Urinary bladder (tissue), 4 donors: ENCODE measurements around the gene SRGAP1. TPM values are rescaled to one million over a fixed set of nuclear protein-coding genes. Genes with fewer than 3 reads are reported as not detected.

Experiments used
- DNase-seq: peaks from one replicate; pipeline ENCODE4 v3.0.0-alpha.2; 2015; ENCODE audit errors: extremely low spot score
- H3K27ac ChIP-seq: one replicate; pipeline ENCODE4 v1.5.1; 2013; ENCODE audit warnings: low read depth, mild to moderate bottlenecking, moderate library complexity
- H3K36me3 ChIP-seq: one replicate; pipeline ENCODE4 v1.6.1; 2013; ENCODE audit warnings: mild to moderate bottlenecking, moderate library complexity; ENCODE audit not compliant: insufficient read depth
- H3K4me1 ChIP-seq: one replicate; pipeline ENCODE4 v1.6.1; 2013; ENCODE audit warnings: mild to moderate bottlenecking, moderate library complexity; ENCODE audit not compliant: insufficient read depth
- H3K4me3 ChIP-seq: one replicate; pipeline ENCODE4 v1.5.1; 2013; ENCODE audit warnings: low read depth, low read length
- WGBS: extraction: QIAGEN DNeasy Blood & Tissue Kit; methylation state at CpG from one replicate; pipeline ENCODE4 v1.1.7; 2013; 5-methylcytosine and 5-hydroxymethylcytosine counted together
- polyA plus RNA-seq: library from polyadenylated mRNA; stranded (reverse); fragments of 200-250 nt; gene quantifications from one replicate; pipeline ENCODE4 v1.2.3, GENCODE V29; 2013
- total RNA-seq: library from RNA; depleted of rRNA; stranded (reverse); fragments of >200 nt; gene quantifications from one replicate; pipeline ENCODE4 v1.2.3, GENCODE V29; 2014
- donor health status: healthy with polysubstance abuse.
- donor health status: healthy.

Gene SRGAP1
- total and polyA plus RNA-seq, 2 donors: 1.9 to 18.0 TPM

DNA sequence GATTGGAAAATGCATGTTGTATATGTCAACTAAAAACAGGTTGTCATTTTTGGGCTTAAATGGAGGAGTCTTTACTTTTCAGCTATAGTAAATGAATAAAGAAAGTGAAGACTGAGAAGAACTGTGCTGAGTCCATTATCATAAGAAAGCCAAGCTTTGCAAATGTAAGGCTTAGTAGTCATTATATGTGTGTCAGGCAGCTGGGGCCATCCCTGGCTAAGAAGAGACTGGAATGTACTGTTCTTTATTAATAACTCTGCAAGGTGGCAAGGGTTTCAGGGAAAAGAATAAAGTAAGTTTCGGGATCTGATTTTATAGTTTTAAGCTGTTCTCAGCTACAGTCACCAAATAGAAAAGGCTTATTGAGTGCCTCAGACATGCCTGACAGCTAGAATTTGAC, 48.7 kb downstream of the SRGAP1 start:
- Histone ChIP-seq H3K4me1 (no peaks in the 10 kb centered on the region), H3K36me3 (no peaks in the 10 kb centered on the region), H3K27ac (no peak overlapping the region), H3K4me3 (no peak overlapping the region)
- WGBS: 95% methylated on average over 1 of the region's 1 CpG
- no peak for DNase-seq

DNA sequence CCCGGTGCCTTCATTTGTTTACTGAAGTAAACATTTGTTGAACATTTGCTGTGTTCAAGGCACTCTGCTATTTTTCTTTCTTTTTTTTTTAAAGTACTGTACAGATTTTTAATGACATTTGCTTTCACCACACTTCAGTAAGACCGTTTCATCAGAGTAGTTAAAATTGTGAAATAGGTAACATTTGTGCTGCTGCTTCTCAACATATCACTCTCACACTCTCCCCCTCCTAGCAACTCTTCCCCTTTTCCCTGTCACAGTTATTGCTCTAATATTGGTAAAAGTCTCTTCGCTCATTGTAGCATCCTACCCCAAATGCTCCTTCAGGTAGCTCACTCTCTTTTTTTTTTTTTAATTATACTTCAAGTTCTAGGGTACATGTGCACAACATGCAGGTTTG, 49.6 kb downstream of the SRGAP1 start:
- WGBS: 73% methylated on average over 3 of the region's 3 CpGs
- no peaks in the 10 kb centered on the region for H3K36me3 ChIP-seq
- no peak overlapping the region for H3K4me3 ChIP-seq
- H3K4me1 ChIP-seq: no peaks in the 10 kb centered on the region
- DNase-seq: no peak
- H3K27ac ChIP-seq: no peak overlapping the region

DNA sequence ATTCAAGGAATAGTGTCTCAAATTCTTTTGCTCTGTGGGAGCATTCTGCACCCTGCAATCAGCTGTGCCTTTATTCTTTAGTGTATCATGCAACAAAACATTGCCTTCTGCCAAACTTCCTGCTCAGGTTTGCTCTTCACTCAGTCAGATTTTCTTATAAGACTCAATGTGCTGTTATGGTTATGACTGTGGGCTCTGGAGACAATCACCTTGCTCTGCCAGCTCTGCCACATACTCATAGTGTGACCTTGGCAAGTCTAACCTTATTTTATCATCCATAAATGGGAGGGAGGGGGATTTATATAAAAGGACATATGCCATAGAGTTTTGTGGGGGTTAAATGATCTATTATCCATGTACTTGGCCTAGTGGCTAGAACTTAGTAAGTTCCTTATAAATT, 51.3 kb downstream of the SRGAP1 start:
- no peaks in the 10 kb centered on the region for H3K4me1 ChIP-seq
- no peak for DNase-seq
- no peaks in the 10 kb centered on the region for H3K36me3 ChIP-seq
- H3K4me3 ChIP-seq: no peak overlapping the region
- no peak overlapping the region for H3K27ac ChIP-seq

DNA sequence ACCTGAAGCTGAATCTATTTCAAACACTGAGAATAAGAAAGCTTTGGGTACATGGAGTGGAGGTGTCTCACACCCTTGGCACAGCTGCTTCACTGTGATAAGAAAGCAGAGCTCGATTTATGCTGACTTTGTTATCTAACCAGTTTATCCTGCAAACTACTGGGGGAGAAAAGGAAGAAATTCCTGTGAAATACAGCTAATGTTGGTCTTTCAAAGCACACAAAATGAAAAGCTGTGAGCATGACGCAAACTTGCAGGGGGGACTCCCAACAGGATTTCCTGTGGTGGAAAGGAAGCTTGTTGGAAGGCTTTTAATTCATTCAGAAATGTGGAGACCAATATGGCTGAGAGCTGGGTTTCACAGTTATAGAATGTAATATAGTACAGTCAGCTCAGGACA, 53.4 kb downstream of the SRGAP1 start:
- DNase-seq: no peak
- H3K4me1 ChIP-seq: no peaks in the 10 kb centered on the region
- 39% methylated on average over 2 of the region's 2 CpGs for WGBS
- no peak overlapping the region for H3K4me3 ChIP-seq
- H3K36me3 ChIP-seq: no peaks in the 10 kb centered on the region
- H3K27ac ChIP-seq: no peak overlapping the region

DNA sequence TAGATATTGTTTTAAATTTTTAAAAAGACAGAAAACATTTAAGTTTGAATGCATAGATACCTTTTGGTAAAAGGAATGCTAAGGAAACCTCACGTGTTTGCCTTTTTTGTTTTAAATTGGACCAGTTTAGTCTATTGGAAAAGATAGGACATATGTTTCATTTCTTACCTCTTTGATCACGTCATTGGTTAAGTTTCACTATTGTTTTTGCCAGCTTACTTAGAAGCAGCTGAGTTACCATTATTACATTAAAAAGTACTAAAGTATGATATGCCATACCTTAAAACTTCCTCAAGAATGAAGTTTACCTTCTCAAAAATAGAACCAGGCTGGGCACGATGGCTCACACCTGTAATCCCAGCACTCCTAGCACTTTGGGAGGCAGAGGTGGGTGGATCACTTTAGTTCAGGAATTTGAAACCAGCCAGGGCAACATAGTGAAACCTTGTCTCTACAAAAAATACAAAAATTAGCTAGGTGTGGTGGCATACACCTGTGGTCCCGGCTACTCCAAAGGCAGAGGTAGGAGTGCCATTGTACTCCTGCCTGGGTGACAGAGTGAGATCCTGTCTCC, 54.4 kb downstream of the SRGAP1 start:
- no peaks in the 10 kb centered on the region for H3K4me1 ChIP-seq
- H3K4me3 ChIP-seq: no peak overlapping the region
- no peak for DNase-seq
- no peak overlapping the region for H3K27ac ChIP-seq
- WGBS: 89% methylated on average over 4 of the region's 4 CpGs
- H3K36me3 ChIP-seq: no peaks in the 10 kb centered on the region

DNA sequence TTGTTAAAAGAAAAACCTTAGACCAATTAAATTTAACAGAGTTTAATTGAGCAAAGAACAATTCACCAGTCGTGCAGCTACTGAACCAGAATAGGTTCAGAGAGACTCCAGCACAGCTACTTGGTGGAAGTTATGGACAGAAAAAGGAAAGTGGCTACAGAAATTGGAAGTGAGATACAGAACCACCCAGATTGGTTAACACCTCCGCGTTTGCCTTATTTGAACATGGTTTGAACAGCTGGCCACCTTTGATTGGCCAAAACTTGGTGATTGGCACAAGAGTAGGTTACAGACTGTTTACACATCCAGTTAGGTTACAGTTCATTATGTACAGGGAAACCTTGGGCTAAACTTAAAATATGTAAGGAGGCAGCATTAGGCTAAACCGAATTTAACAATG, 54.9 kb downstream of the SRGAP1 start:
- 90% methylated on average over 4 of the region's 4 CpGs for WGBS
- Histone ChIP-seq H3K27ac (no peak overlapping the region), H3K4me1 (no peaks in the 10 kb centered on the region), H3K4me3 (no peak overlapping the region), H3K36me3 (no peaks in the 10 kb centered on the region)
- no peak for DNase-seq

DNA sequence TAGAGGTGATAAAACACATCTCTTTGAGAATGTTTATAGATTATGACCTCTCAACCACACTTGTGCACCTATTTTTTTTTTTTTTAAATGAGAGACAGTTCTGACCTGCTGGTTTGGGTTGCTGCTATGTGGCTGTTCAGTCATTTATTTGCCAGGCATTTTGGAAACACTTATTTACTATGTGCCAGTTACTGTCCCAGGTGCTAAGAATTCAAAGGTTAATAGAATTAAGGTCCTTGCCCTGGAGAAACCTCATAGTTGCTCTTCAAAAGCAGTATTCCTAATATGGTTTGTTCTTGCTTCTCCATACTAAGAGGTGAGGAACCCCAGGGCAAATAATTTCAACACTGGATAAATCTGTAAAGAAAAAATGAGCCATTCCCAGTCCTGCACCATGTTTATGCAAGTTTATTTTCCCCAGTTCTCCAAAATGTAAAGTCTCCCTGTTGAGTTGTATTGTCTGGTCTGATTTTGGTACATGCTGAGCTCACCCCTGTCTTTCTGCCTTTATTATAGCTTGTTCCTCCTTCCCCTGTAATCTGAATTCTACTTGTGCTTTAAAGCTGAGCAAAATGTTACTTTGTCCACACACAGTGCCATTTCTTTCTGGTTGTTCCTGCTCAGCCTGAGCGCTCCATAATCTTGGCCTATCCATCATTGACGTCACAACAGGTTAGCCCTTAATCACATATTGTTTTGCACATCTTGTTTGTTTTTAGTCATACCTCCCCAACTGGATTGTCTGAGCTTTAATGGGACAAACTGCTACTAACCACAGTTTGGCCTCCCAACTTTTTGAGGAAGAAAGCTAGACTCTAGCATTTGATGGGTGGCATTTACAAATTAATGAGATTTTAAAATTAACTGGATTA, 56.7 kb downstream of the SRGAP1 start:
- no peak for DNase-seq
- H3K4me1 ChIP-seq: no peaks in the 10 kb centered on the region
- no peaks in the 10 kb centered on the region for H3K36me3 ChIP-seq
- WGBS: 88% methylated on average over 2 of the region's 2 CpGs
- no peak overlapping the region for H3K27ac ChIP-seq
- H3K4me3 ChIP-seq: no peak overlapping the region

DNA sequence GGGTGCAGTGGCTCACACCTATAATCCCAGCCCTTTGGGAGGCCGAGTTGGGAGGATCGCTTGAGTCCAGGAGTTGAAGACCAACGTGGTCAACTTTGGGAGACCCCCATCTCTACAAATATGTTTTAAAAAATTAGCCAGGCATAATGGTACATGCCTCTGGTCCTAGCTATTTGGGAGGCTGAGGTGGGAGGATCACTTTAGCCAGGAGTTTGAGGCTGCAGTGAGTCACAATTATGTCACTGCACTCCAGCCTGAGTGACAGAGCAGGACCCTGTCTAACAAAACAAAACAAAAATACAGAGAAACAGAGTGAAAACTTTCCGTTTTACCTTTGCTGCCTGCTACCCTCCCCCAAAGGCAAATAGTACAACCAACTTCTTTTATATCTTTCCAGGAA, 60.2 kb downstream of the SRGAP1 start:
- 92% methylated on average over 4 of the region's 4 CpGs for WGBS
- H3K4me3 ChIP-seq: no peak overlapping the region

DNA sequence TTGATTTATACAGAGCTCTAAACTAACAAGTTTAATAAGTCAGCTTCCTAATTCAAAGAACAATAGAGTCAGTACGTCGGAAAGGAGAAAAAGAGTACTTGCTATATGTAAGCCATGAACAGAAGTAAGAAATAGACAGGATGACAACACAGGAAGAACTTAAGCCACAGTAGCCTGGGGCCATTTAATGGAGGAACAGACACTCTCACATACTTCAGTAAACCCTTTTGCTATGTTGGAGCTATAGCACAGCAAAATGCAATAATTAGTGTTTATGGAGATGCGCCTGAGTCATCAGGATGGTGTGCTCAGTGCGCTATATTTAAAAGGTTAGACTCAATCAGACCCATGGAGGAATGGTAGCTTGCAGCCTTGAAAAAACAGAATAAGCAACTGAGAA, 61.0 kb downstream of the SRGAP1 start:
- Histone ChIP-seq H3K36me3 (no peaks in the 10 kb centered on the region), H3K27ac (no peak overlapping the region), H3K4me3 (no peak overlapping the region), H3K4me1 (no peaks in the 10 kb centered on the region)
- DNase-seq: no peak
- WGBS: 90% methylated on average over 4 of the region's 4 CpGs

More for the DNA sequence above, 60.2 kb downstream of the SRGAP1 start:
- no peak for DNase-seq
- H3K4me1 ChIP-seq: no peaks in the 10 kb centered on the region
- H3K36me3 ChIP-seq: no peaks in the 10 kb centered on the region
- no peak overlapping the region for H3K27ac ChIP-seq

DNA sequence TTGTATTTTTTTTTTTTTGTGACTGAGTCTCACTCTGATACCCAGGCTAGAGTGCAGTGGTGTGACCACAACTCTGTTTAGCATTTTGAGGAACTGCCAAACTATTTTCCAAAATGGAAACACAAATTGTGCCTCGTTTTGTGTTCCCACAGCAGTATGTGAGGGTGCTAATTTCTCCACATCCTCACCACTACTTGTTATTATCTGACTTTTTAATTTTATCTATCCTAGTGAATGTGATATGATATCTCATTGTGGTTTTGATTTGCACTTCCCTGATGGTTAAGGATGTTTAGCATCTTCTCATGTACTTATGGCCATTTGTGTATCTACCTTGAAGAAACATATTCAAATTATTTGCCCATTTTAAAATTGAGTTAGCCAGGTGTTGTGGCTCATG, 62.4 kb downstream of the SRGAP1 start:
- no peak for DNase-seq
- H3K4me3 ChIP-seq: no peak overlapping the region
- no peaks in the 10 kb centered on the region for H3K4me1 ChIP-seq
- 93% methylated on average over 1 of the region's 1 CpG for WGBS
- H3K36me3 ChIP-seq: no peaks in the 10 kb centered on the region
- no peak overlapping the region for H3K27ac ChIP-seq

DNA sequence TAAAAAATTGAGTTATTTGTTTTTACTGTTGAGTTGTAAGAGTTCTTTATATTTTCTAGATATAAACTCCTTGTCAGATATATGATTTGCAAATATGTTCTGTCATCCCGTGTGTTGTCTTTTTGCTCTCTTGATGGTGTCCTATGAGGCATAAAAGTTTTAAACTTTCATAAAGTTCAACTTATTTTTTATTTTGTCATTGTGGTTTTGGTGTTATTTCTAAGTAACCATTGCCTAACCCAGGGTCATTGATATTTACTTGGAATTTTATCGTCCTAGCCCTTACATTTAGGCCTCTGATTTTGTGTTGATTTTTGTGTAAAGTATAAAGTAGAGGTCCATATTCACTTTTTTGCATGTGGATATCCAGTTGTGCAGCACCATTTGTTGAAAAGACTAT, 63.1 kb downstream of the SRGAP1 start:
- DNase-seq: no peak
- Histone ChIP-seq H3K27ac (no peak overlapping the region), H3K4me3 (no peak overlapping the region), H3K36me3 (no peaks in the 10 kb centered on the region), H3K4me1 (no peaks in the 10 kb centered on the region)
- 94% methylated on average over 2 of the region's 2 CpGs for WGBS

DNA sequence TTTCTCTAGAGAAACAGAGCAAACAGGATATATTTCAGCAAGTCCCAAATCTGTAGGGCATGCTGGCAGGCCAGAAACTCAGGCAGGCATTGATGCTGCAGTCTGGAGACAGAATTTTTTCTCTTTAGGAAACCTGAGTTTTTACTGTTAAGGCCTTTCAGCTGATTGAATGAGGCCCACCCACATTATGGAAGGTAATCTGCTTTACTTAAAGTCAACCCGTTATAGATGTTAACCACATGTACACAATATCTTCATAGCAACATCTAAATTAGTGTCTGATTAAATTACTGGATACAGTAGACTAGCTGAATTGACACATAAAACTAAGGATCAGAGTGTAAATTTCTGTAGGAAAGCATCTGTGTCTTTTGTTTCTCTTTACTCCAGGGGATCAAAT, 65.2 kb downstream of the SRGAP1 start:
- no peak overlapping the region for H3K27ac ChIP-seq
- H3K4me1 ChIP-seq: no peaks in the 10 kb centered on the region
- H3K36me3 ChIP-seq: no peaks in the 10 kb centered on the region
- 68% methylated on average over 1 of the region's 1 CpG for WGBS
- no peak overlapping the region for H3K4me3 ChIP-seq
- no peak for DNase-seq

DNA sequence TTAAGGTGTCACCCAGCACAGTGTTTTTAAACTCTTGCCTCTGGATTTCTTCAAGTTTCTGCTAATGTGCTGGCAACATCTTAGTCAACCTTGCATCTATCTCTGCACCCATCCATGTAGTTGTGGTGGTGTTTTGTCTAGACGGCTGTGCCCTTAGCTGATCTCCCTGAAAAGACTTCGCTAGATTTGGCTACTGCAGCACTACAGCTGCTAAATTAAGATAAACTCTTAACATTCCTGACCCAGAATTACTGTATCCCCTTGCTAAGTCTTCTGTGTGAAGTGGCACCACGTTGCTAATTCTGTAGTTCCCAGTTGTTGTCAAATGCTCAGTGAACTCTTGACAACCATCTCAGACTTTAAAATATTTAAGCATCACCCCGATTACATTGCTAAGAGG, 66.8 kb downstream of the SRGAP1 start:
- DNase-seq: no peak
- WGBS: 71% methylated on average over 4 of the region's 4 CpGs

DNA sequence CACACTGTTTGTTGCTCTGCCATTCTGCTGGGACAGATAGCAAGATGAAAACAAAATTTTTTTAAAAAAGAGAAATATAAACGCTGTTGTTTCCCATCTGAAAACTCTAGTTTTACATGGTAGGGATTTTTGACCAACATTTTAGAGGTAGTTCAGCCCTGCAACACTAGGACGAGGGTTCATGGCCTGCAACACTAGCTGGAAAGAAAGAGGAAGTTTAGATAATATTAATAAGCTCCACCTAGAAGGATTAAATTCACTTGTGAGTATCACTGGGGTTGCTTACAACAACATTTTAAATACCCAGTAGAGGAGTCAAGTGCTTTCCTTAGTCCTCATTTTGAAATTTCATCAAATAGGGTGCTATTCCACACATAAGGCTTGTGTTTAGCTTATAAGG, 68.2 kb downstream of the SRGAP1 start:
- DNase-seq: no peak
- no peaks in the 10 kb centered on the region for H3K36me3 ChIP-seq
- H3K4me1 ChIP-seq: no peaks in the 10 kb centered on the region
- no peak overlapping the region for H3K27ac ChIP-seq
- H3K4me3 ChIP-seq: no peak overlapping the region
- WGBS: 65% methylated on average over 2 of the region's 2 CpGs

More for the DNA sequence above, 66.8 kb downstream of the SRGAP1 start:
- Histone ChIP-seq H3K4me1 (no peaks in the 10 kb centered on the region), H3K4me3 (no peak overlapping the region), H3K27ac (no peak overlapping the region), H3K36me3 (no peaks in the 10 kb centered on the region)
